ENCODE results near the gene HAGHL. TPM values are rescaled to one million over a fixed set of nuclear protein-coding genes. Genes with fewer than 3 reads are reported as not detected.

Gene HAGHL
- total RNA-seq, 2 donors from 2014 or later = 8.9 to 11.4 TPM

- Histone ChIP-seq H3K4me3 (ENCODE audit: low read length) (no peak overlapping the region), H3K36me3 (ENCODE audit: control insufficient read depth, insufficient read depth, low read length) (no peaks in the 10 kb centered on the region), H3K9ac (ENCODE audit: extremely low read depth, low read length, poor library complexity, severe bottlenecking) (no peak overlapping the region), H3K9me3 (ENCODE audit: control insufficient read depth, low read length) (no peaks in the 10 kb centered on the region), H3K4me1 (ENCODE audit: control insufficient read depth, insufficient read depth, low read length) (no peaks in the 10 kb centered on the region), H3K27ac (ENCODE audit: low read depth, low read length) (no peak overlapping the region), H3K27me3 (ENCODE audit: control insufficient read depth, insufficient read depth, low read length, poor library complexity, severe bottlenecking) (no peaks in the 10 kb centered on the region)
- WGBS, 2 experiments (ENCODE audit: insufficient coverage in 1 of 2, insufficient read length in 1 of 2) = 87 to 94% methylated on average over 13 to 31 of the region's 48 CpGs
- no peak overlapping the region for H3K27ac Mint-ChIP-seq
- no peak for DNase-seq
- no peaks in the 10 kb centered on the region for H3K4me1 Mint-ChIP-seq
- H3K9me3 Mint-ChIP-seq = no peaks in the 10 kb centered on the region
- no peaks in the 10 kb centered on the region for H3K27me3 Mint-ChIP-seq (ENCODE audit: insufficient read depth)
- no peak for TF ChIP-seq CTCF (conservative IDR thresholded peaks at IDR 0.05)
- H3K4me3 Mint-ChIP-seq = no peak overlapping the region
- no peaks in the 10 kb centered on the region for H3K36me3 Mint-ChIP-seq (ENCODE audit: low read depth)
Measured at GRCh38 chr16:766820-767640, 40.1 kb downstream of the HAGHL start.

GRCh38 chr16:767743-768235 lies 40.9 kb downstream of the HAGHL start:
- TF ChIP-seq CTCF (conservative IDR thresholded peaks at IDR 0.05) = no peak
- Histone ChIP-seq H3K4me1 (ENCODE audit: control insufficient read depth, insufficient read depth, low read length) (no peaks in the 10 kb centered on the region), H3K36me3 (ENCODE audit: control insufficient read depth, insufficient read depth, low read length) (no peaks in the 10 kb centered on the region), H3K27ac (ENCODE audit: low read depth, low read length) (no peak overlapping the region), H3K4me3 (ENCODE audit: low read length) (no peak overlapping the region), H3K9ac (ENCODE audit: extremely low read depth, low read length, poor library complexity, severe bottlenecking) (no peak overlapping the region), H3K27me3 (ENCODE audit: control insufficient read depth, insufficient read depth, low read length, poor library complexity, severe bottlenecking) (no peaks in the 10 kb centered on the region), H3K9me3 (ENCODE audit: control insufficient read depth, low read length) (no peaks in the 10 kb centered on the region)
- DNase-seq = no peak
- no peaks in the 10 kb centered on the region for H3K4me1 Mint-ChIP-seq
- no peak overlapping the region for H3K27ac Mint-ChIP-seq
- H3K36me3 Mint-ChIP-seq (ENCODE audit: low read depth) = no peaks in the 10 kb centered on the region
- no peak overlapping the region for H3K4me3 Mint-ChIP-seq
- 83 to 87% methylated on average over 4 to 5 of the region's 38 CpGs for WGBS, 2 experiments (ENCODE audit: insufficient coverage in 1 of 2, insufficient read length in 1 of 2)
- no peaks in the 10 kb centered on the region for H3K9me3 Mint-ChIP-seq
- no peaks in the 10 kb centered on the region for H3K27me3 Mint-ChIP-seq (ENCODE audit: insufficient read depth)

- Histone ChIP-seq H3K9me3 (ENCODE audit: control insufficient read depth, low read length) (no peaks in the 10 kb centered on the region), H3K27ac (ENCODE audit: low read depth, low read length) (no peak overlapping the region), H3K27me3 (ENCODE audit: control insufficient read depth, insufficient read depth, low read length, poor library complexity, severe bottlenecking) (no peaks in the 10 kb centered on the region), H3K4me1 (ENCODE audit: control insufficient read depth, insufficient read depth, low read length) (no peaks in the 10 kb centered on the region), H3K36me3 (ENCODE audit: control insufficient read depth, insufficient read depth, low read length) (no peaks in the 10 kb centered on the region), H3K4me3 (ENCODE audit: low read length) (no peak overlapping the region), H3K9ac (ENCODE audit: extremely low read depth, low read length, poor library complexity, severe bottlenecking) (no peak overlapping the region)
- H3K27me3 Mint-ChIP-seq (ENCODE audit: insufficient read depth) = no peaks in the 10 kb centered on the region
- no peak overlapping the region for H3K4me3 Mint-ChIP-seq
- H3K27ac Mint-ChIP-seq = no peak overlapping the region
- H3K9me3 Mint-ChIP-seq = no peaks in the 10 kb centered on the region
- 91 to 96% methylated on average over 20 to 21 of the region's 21 CpGs for WGBS, 2 experiments (ENCODE audit: insufficient coverage in 1 of 2, insufficient read length in 1 of 2)
- TF ChIP-seq CTCF (conservative IDR thresholded peaks at IDR 0.05) = no peak
- no peak for DNase-seq
- H3K36me3 Mint-ChIP-seq (ENCODE audit: low read depth) = no peaks in the 10 kb centered on the region
- H3K4me1 Mint-ChIP-seq = no peaks in the 10 kb centered on the region
Measured at GRCh38 chr16:768428-768827, 41.5 kb downstream of the HAGHL start.
